ENCODE data around the gene NPHP4.

GRCh38 chr1:5847013-5847659, 145.1 kb downstream of the NPHP4 start:
- TF ChIP-seq CTCF (IDR thresholded peaks at IDR 0.05) (no peak), POLR2A (IDR thresholded peaks at IDR 0.05) (no peak)
